ENCODE results near the gene PARP14. TPM values are rescaled to one million over a fixed set of nuclear protein-coding genes. Genes with fewer than 3 reads are reported as not detected.

The PARP14 gene
- total RNA-seq, 2 experiments from 2014 or later = 128 to 129 TPM

GRCh38 chr3:122774564-122774963 is 93.9 kb downstream of the PARP14 start:
- Mint-ChIP-seq H3K4me3 (no peak overlapping the region), H3K4me1 (peaks cover 3% of the 10 kb centered on the region), H3K36me3 (peaks cover 7% of the 10 kb centered on the region), H3K9me3 (no peaks in the 10 kb centered on the region), H3K27ac (no peak overlapping the region), H3K27me3 (no peaks in the 10 kb centered on the region)
- no peak for DNase-seq
- POLR2A ChIA-PET = no interaction called here
- ATAC-seq (ENCODE audit: low read depth) = no peak

DNA sequence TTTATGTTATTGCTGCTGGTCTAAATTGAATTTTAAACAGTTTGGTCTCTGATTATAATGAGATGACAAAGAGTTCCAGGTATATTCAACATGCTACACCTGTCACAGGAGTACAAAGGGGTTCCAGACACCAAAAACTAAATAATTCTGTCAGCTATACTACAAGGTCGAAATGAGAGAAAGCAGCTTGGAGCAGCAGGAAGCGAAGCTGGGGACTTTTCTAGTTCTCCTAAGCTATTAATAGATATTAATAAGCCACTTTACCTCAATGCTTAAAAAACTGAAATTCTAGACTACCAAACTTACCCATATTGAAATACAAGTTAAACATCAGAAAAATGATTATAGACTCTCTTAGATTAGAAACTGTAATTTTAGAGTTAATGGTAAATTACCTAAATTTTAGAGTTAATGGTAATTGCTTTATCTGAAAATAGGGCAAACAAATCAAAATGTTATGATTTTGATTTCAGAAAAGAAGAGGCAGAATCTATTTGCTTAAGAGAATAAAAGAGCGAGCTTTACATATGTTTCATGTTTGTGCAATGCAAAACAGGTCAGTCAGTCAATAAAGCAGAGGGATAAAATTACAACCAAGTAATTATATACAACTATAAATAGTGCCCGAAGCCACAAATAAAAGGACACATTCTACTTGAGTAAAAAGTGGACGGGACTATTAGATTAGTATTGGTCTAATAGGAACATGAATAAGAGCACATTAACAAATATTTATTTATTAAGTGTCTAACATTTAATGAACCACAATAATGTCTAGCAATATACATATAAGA is 96.2 kb downstream of the PARP14 start:
- ATAC-seq (ENCODE audit: low read depth) = no peak
- H3K4me1 Mint-ChIP-seq = no peaks in the 10 kb centered on the region
- no peak overlapping the region for H3K27ac Mint-ChIP-seq

GRCh38 chr3:122777563-122777962 is 96.9 kb downstream of the PARP14 start:
- DNase-seq (no peak), ATAC-seq (ENCODE audit: low read depth) (no peak)
- POLR2A ChIA-PET = no interaction called here
- Mint-ChIP-seq H3K4me3 (no peak overlapping the region), H3K27ac (no peak overlapping the region), H3K9me3 (no peaks in the 10 kb centered on the region), H3K36me3 (peaks cover 6% of the 10 kb centered on the region), H3K27me3 (no peaks in the 10 kb centered on the region), H3K4me1 (no peaks in the 10 kb centered on the region)

More for the DNA sequence above, 96.2 kb downstream of the PARP14 start:
- Mint-ChIP-seq H3K27me3 (no peaks in the 10 kb centered on the region), H3K36me3 (peaks cover 6% of the 10 kb centered on the region), H3K4me3 (no peak overlapping the region), H3K9me3 (no peaks in the 10 kb centered on the region)
- POLR2A ChIA-PET = no interaction called here
- DNase-seq = no peak

Other genes starting within 250 kb of the PARP14 start
- 10 to 100 TPM; 53.8 to 60.6 TPM for gene KPNA1, start 165.9 kb upstream of the PARP14 start, total RNA-seq
- gene PARP9, start 116.5 kb upstream of the PARP14 start, total RNA-seq = 100 to 1,000 TPM; 107 to 114 TPM
- gene DTX3L, start 116.5 kb upstream of the PARP14 start, total RNA-seq = 100 to 1,000 TPM; 116 to 117 TPM
- 10 to 100 TPM; 49.1 to 52.8 TPM for gene PARP15, start 103.2 kb upstream of the PARP14 start, total RNA-seq
- gene HSPBAP1, start 113.0 kb downstream of the PARP14 start, total RNA-seq = 10 to 100 TPM; 11.4 to 11.9 TPM
- gene SLC49A4, start 114.2 kb downstream of the PARP14 start, total RNA-seq = 1 to 10 TPM; 3.2 to 3.4 TPM